Sigmoid colon (tissue), 7 donors: ENCODE results near the gene ETS2. TPM values are rescaled to one million over a fixed set of nuclear protein-coding genes. Genes with fewer than 3 reads are reported as not detected.

Source experiments
- DNase-seq: peaks from one replicate; pipeline ENCODE4 v3.0.0-alpha.2; 2019
- H3K27ac ChIP-seq, 4 donors: fragments of 200-600 bp; sonication (generic); one replicate each; pipeline ENCODE4 v1.5.1; 2016 to 2019; ENCODE audit warnings: mild to moderate bottlenecking in 1 of 4
- H3K27me3 ChIP-seq, 3 donors: fragments of 200-600 bp; sonication (generic); one replicate each; pipeline ENCODE4 v1.5.1; 2019; ENCODE audit warnings: mild to moderate bottlenecking in 1 of 3
- H3K36me3 ChIP-seq, 4 donors: fragments of 200-600 bp; sonication (generic); one replicate each; pipeline ENCODE4 v1.5.1; 2016 to 2019
- H3K4me1 ChIP-seq, 4 donors: fragments of 200-600 bp; sonication (generic); one replicate each; pipeline ENCODE4 v1.5.1; 2017 to 2019
- H3K4me3 ChIP-seq, 4 donors: fragments of 200-600 bp; sonication (generic); one replicate each; pipeline ENCODE4 v1.5.1; 2017 to 2019; ENCODE audit warnings: mild to moderate bottlenecking in 2 of 4, moderate library complexity in 1 of 4
- H3K9me3 ChIP-seq, 4 donors: fragments of 200-600 bp in 3 of 4; sonication (generic) in 3 of 4; one replicate each; pipeline versions ENCODE4 v1.5.1 to v1.6.1; 2013 to 2019
- CTCF ChIP-seq, 4 experiments: fragments of 450-650 bp in 3 of 4; fragments of 200-600 bp in 1 of 4; IDR thresholded peaks; one replicate each; pipeline ENCODE4 v1.5.1; 2016 to 2019; ENCODE audit warnings: antibody characterized with exemption in 4 of 4, mild to moderate bottlenecking in 3 of 4, moderate library complexity in 2 of 4
- EP300 ChIP-seq, 4 donors: sonication (generic); formaldehyde crosslinking; IDR thresholded peaks; one replicate each; pipeline ENCODE4 v1.6.1; 2017; ENCODE audit warnings: antibody characterized with exemption in 4 of 4
- POLR2A ChIP-seq, 2 donors: fragments of 450-650 bp; IDR thresholded peaks; one replicate each; pipeline ENCODE4 v1.6.1; 2016; ENCODE audit warnings: antibody characterized with exemption in 2 of 2, mild to moderate bottlenecking in 2 of 2, moderate library complexity in 2 of 2
- POLR2AphosphoS5 ChIP-seq, 4 donors: sonication (generic); formaldehyde crosslinking; IDR thresholded peaks; one replicate each; pipeline ENCODE4 v1.6.1; 2017; ENCODE audit warnings: antibody characterized with exemption in 4 of 4
- WGBS, 2 donors: extraction: QIAGEN DNeasy Blood & Tissue Kit; methylation state at CpG; one replicate each; pipeline ENCODE4 v1.1.7; 2013; 5-methylcytosine and 5-hydroxymethylcytosine counted together
- intact Hi-C: fragments of 100-400 bp; cut with DNase I; formaldehyde crosslinking; loops from one replicate; pipeline ENCODE4 v1.15.1; 2023
- polyA plus RNA-seq, 3 donors: library from polyadenylated mRNA; stranded (reverse); fragments of 200-250 nt; gene quantifications; one replicate each; pipeline ENCODE4 v1.2.3, GENCODE V29; 2013
- total RNA-seq, 4 donors: library from RNA; depleted of rRNA; stranded (reverse); fragments of >200 nt; gene quantifications; one replicate each; pipeline ENCODE4 v1.1.0, GENCODE V29; 2016
- donor health status: healthy with polysubstance abuse.
- donor health status: Bipolar disorder and iron deficiency.
- donor health status: healthy.

Gene ETS2
- total and polyA plus RNA-seq, 7 donors, result 32.1 to 133 (median 49.2) TPM

- Histone ChIP-seq H3K4me3 (no peak overlapping the region), H3K36me3 (peaks cover 52 to 66% (median 59%) of the 10 kb centered on the region in 4 donors)
- intact Hi-C loops, result loop anchor here (5.0 kb wide), 1 partner anchor 1230 kb away; no protein-coding TSS in a partner anchor
Observed at GRCh38 chr21:38821959-38822682, 16.4 kb downstream of the ETS2 start.

GRCh38 chr21:38822778-38823238 lies 17.1 kb downstream of the ETS2 start:
- peaks cover 0 to 3% (median 0%) of the 10 kb centered on the region in 4 donors for H3K9me3 ChIP-seq
- 41 to 70% methylated on average over 26 of the region's 26 CpGs for WGBS, 2 donors
- peak in 1 of 4 donors; percentile 13 for TF ChIP-seq POLR2AphosphoS5 (IDR thresholded peaks at IDR 0.05)
- TF ChIP-seq EP300 (IDR thresholded peaks at IDR 0.05), result no peak
- intact Hi-C loops, result loop anchor here (5.0 kb wide), 1 partner anchor 1229 kb away; no protein-coding TSS in a partner anchor
- peaks cover 45 to 59% (median 52%) of the 10 kb centered on the region in 4 donors for H3K36me3 ChIP-seq
- peak overlapping the region; percentile 76 to 83 (median 78) for H3K27ac ChIP-seq
- H3K27me3 ChIP-seq, result no peaks in the 10 kb centered on the region
- peaks cover 0 to 70% (median 54%) of the 10 kb centered on the region in 4 donors for H3K4me1 ChIP-seq
- H3K4me3 ChIP-seq, result no peak overlapping the region
- no peak for DNase-seq

More at GRCh38 chr21:38821959-38822682, 16.4 kb downstream of the ETS2 start:
- H3K27ac ChIP-seq, result peak overlapping the region; percentile 76 to 83 (median 78)
- no peak for DNase-seq
- 76 to 89% methylated on average over 9 of the region's 9 CpGs for WGBS, 2 donors
- TF ChIP-seq POLR2A (IDR thresholded peaks at IDR 0.05) (no peak), CTCF (IDR thresholded peaks at IDR 0.05) (no peak), POLR2AphosphoS5 (IDR thresholded peaks at IDR 0.05) (no peak), EP300 (IDR thresholded peaks at IDR 0.05) (no peak)
- peaks cover 0 to 3% (median 0%) of the 10 kb centered on the region in 4 donors for H3K9me3 ChIP-seq
- peaks cover 0 to 77% (median 57%) of the 10 kb centered on the region in 4 donors for H3K4me1 ChIP-seq
- no peaks in the 10 kb centered on the region for H3K27me3 ChIP-seq

GRCh38 chr21:38823737-38824123 lies 18.0 kb downstream of the ETS2 start:
- Histone ChIP-seq H3K27ac (peak overlapping the region; percentile 76 to 83 (median 78)), H3K9me3 (peaks cover 0 to 3% (median 0%) of the 10 kb centered on the region in 4 donors), H3K36me3 (peaks cover 40 to 50% (median 43%) of the 10 kb centered on the region in 4 donors), H3K4me1 (peaks cover 0 to 61% (median 51%) of the 10 kb centered on the region in 4 donors), H3K27me3 (no peaks in the 10 kb centered on the region), H3K4me3 (peak overlapping the region in 1 of 4 donors; percentile 9)
- intact Hi-C loops, result loop anchor here (2.0 to 5.0 kb wide), 2 partner anchors 75 to 1229 kb away; no protein-coding TSS in a partner anchor
- WGBS, 2 donors, result 37 to 48% methylated on average over 3 of the region's 3 CpGs
- TF ChIP-seq CTCF (IDR thresholded peaks at IDR 0.05) (no peak), POLR2AphosphoS5 (IDR thresholded peaks at IDR 0.05) (no peak), POLR2A (IDR thresholded peaks at IDR 0.05) (no peak), EP300 (IDR thresholded peaks at IDR 0.05) (no peak)
- no peak for DNase-seq

- peaks cover 0 to 60% (median 51%) of the 10 kb centered on the region in 4 donors for H3K4me1 ChIP-seq
- peak overlapping the region in 2 of 4 donors; percentile 6 to 9 for H3K4me3 ChIP-seq
- peaks cover 34 to 44% (median 39%) of the 10 kb centered on the region in 4 donors for H3K36me3 ChIP-seq
- intact Hi-C loops, result loop anchor here (2.0 to 5.0 kb wide), 2 partner anchors 75 to 1228 kb away; no protein-coding TSS in a partner anchor
- peaks cover 0 to 3% (median 0%) of the 10 kb centered on the region in 4 donors for H3K9me3 ChIP-seq
- 42 to 66% methylated on average over 19 of the region's 19 CpGs for WGBS, 2 donors
- peak; percentile 75 for DNase-seq
- H3K27me3 ChIP-seq, result no peaks in the 10 kb centered on the region
- peak; percentile 77 to 91 (median 87) for TF ChIP-seq POLR2AphosphoS5 (IDR thresholded peaks at IDR 0.05)
- no peak for TF ChIP-seq CTCF (IDR thresholded peaks at IDR 0.05)
- TF ChIP-seq EP300 (IDR thresholded peaks at IDR 0.05), result peak; percentile 74 to 92 (median 82)
- peak overlapping the region; percentile 76 to 83 (median 78) for H3K27ac ChIP-seq
Observed at GRCh38 chr21:38824124-38824822, 18.5 kb downstream of the ETS2 start.
